Skeletal muscle satellite cell (primary cell): Measurements from ENCODE around the gene OR2S2.

Experiments used
- H3K27me3 ChIP-seq: 2 replicates; pipeline ENCODE4 v1.7.0; 2013; ENCODE audit warnings: low read length; ENCODE audit not compliant: control insufficient read depth, insufficient read depth
- H3K36me3 ChIP-seq: 2 replicates; pipeline ENCODE4 v1.7.0; 2013; ENCODE audit warnings: mild to moderate bottlenecking, control low read depth, low read length; ENCODE audit not compliant: insufficient read depth
- H3K4me1 ChIP-seq: 2 replicates; pipeline ENCODE4 v1.7.0; 2013; ENCODE audit warnings: low read length; ENCODE audit not compliant: control insufficient read depth, insufficient read depth
- H3K4me2 ChIP-seq: 2 replicates; pipeline ENCODE4 v1.7.0; 2013; ENCODE audit warnings: mild to moderate bottlenecking, low read length
- H3K4me3 ChIP-seq: 2 replicates; pipeline ENCODE4 v1.7.0; 2013; ENCODE audit warnings: low read length
- H3K9ac ChIP-seq: 2 replicates; pipeline ENCODE4 v1.7.0; 2013; ENCODE audit warnings: mild to moderate bottlenecking, low read depth, low read length, moderate library complexity
- H3K9me3 ChIP-seq: replicated peaks from 2 replicates; pipeline ENCODE4 v1.7.0; 2013; ENCODE audit warnings: mild to moderate bottlenecking, control low read depth, low read length

Gene OR2S2

GRCh38 chr9:35930521-35930920 is 27.4 kb downstream of the OR2S2 start:
- no peaks in the 10 kb centered on the region for H3K27me3 ChIP-seq
- no peak overlapping the region for H3K9ac ChIP-seq
- no peak overlapping the region for H3K4me2 ChIP-seq

GRCh38 chr9:35929453-35929718 is 28.6 kb downstream of the OR2S2 start:
- H3K4me1 ChIP-seq, result peaks cover 63% of the 10 kb centered on the region
- peak overlapping the region; percentile 9 for H3K9ac ChIP-seq
- H3K36me3 ChIP-seq, result no peaks in the 10 kb centered on the region
- H3K9me3 ChIP-seq, result no peaks in the 10 kb centered on the region
- no peak overlapping the region for H3K4me2 ChIP-seq
- H3K4me3 ChIP-seq, result no peak overlapping the region
- H3K27me3 ChIP-seq, result no peaks in the 10 kb centered on the region

More at GRCh38 chr9:35930521-35930920, 27.4 kb downstream of the OR2S2 start:
- Histone ChIP-seq H3K9me3 (no peaks in the 10 kb centered on the region), H3K4me3 (no peak overlapping the region), H3K4me1 (peaks cover 58% of the 10 kb centered on the region), H3K36me3 (no peaks in the 10 kb centered on the region)

GRCh38 chr9:35928591-35929452 is 29.1 kb downstream of the OR2S2 start:
- H3K27me3 ChIP-seq, result no peaks in the 10 kb centered on the region
- no peaks in the 10 kb centered on the region for H3K9me3 ChIP-seq
- H3K4me1 ChIP-seq, result peaks cover 63% of the 10 kb centered on the region
- no peak overlapping the region for H3K4me2 ChIP-seq
- peak overlapping the region; percentile 9 for H3K9ac ChIP-seq
- H3K36me3 ChIP-seq, result no peaks in the 10 kb centered on the region
- H3K4me3 ChIP-seq, result no peak overlapping the region

GRCh38 chr9:35923927-35924763 is 33.8 kb downstream of the OR2S2 start:
- no peaks in the 10 kb centered on the region for H3K36me3 ChIP-seq
- no peaks in the 10 kb centered on the region for H3K27me3 ChIP-seq
- peak overlapping the region; percentile 58 for H3K4me3 ChIP-seq
- peak overlapping the region; percentile 82 for H3K4me2 ChIP-seq
- H3K9me3 ChIP-seq, result no peaks in the 10 kb centered on the region
- H3K4me1 ChIP-seq, result peaks cover 50% of the 10 kb centered on the region
- peak overlapping the region; percentile 85 for H3K9ac ChIP-seq

GRCh38 chr9:35923598-35923926 is 34.4 kb downstream of the OR2S2 start:
- H3K36me3 ChIP-seq, result no peaks in the 10 kb centered on the region
- peaks cover 49% of the 10 kb centered on the region for H3K4me1 ChIP-seq
- H3K9me3 ChIP-seq, result no peaks in the 10 kb centered on the region
- H3K27me3 ChIP-seq, result no peaks in the 10 kb centered on the region
- peak overlapping the region; percentile 85 for H3K9ac ChIP-seq
- peak overlapping the region; percentile 23 for H3K4me3 ChIP-seq
- H3K4me2 ChIP-seq, result peak overlapping the region; percentile 82

- no peak overlapping the region for H3K4me2 ChIP-seq
- H3K27me3 ChIP-seq, result no peaks in the 10 kb centered on the region
- no peaks in the 10 kb centered on the region for H3K36me3 ChIP-seq
- H3K9ac ChIP-seq, result no peak overlapping the region
- peaks cover 29% of the 10 kb centered on the region for H3K4me1 ChIP-seq
- H3K9me3 ChIP-seq, result no peaks in the 10 kb centered on the region
- no peak overlapping the region for H3K4me3 ChIP-seq
Observed at GRCh38 chr9:35920051-35920620, 37.8 kb downstream of the OR2S2 start.

GRCh38 chr9:35919212-35920008 is 38.5 kb downstream of the OR2S2 start:
- Histone ChIP-seq H3K4me3 (no peak overlapping the region), H3K4me2 (no peak overlapping the region), H3K9ac (no peak overlapping the region), H3K27me3 (no peaks in the 10 kb centered on the region), H3K4me1 (peaks cover 25% of the 10 kb centered on the region), H3K36me3 (no peaks in the 10 kb centered on the region), H3K9me3 (no peaks in the 10 kb centered on the region)

- Histone ChIP-seq H3K4me3 (no peak overlapping the region), H3K27me3 (no peaks in the 10 kb centered on the region), H3K9ac (no peak overlapping the region), H3K4me2 (no peak overlapping the region), H3K9me3 (no peaks in the 10 kb centered on the region), H3K4me1 (peaks cover 24% of the 10 kb centered on the region), H3K36me3 (no peaks in the 10 kb centered on the region)
Observed at GRCh38 chr9:35918780-35919179, 39.2 kb downstream of the OR2S2 start.

GRCh38 chr9:35917261-35917660 is 40.7 kb downstream of the OR2S2 start:
- H3K4me3 ChIP-seq, result no peak overlapping the region
- H3K4me1 ChIP-seq, result peaks cover 16% of the 10 kb centered on the region
- H3K36me3 ChIP-seq, result no peaks in the 10 kb centered on the region
- H3K9me3 ChIP-seq, result no peaks in the 10 kb centered on the region
- no peak overlapping the region for H3K4me2 ChIP-seq
- H3K27me3 ChIP-seq, result no peaks in the 10 kb centered on the region
- H3K9ac ChIP-seq, result no peak overlapping the region

- H3K9me3 ChIP-seq, result no peaks in the 10 kb centered on the region
- H3K36me3 ChIP-seq, result no peaks in the 10 kb centered on the region
- H3K4me2 ChIP-seq, result no peak overlapping the region
- peaks cover 26% of the 10 kb centered on the region for H3K4me1 ChIP-seq
- no peaks in the 10 kb centered on the region for H3K27me3 ChIP-seq
- no peak overlapping the region for H3K4me3 ChIP-seq
- H3K9ac ChIP-seq, result no peak overlapping the region
Observed at GRCh38 chr9:35915681-35916294, 42.2 kb downstream of the OR2S2 start.
